ENCODE data around the gene NMRAL1.

The NMRAL1 gene

GRCh38 chr16:4513086-4513860 is 38.8 kb upstream of the NMRAL1 start:
- Histone ChIP-seq H3K27ac (ENCODE audit: low read depth, low read length) (no peak overlapping the region), H3K9ac (ENCODE audit: low read length in 5 of 5) (peak overlapping the region in 1 of 5 donors; percentile 0), H3K36me3 (ENCODE audit: control insufficient read depth in 5 of 5, insufficient read depth in 5 of 5, low read length in 5 of 5) (peaks cover 0 to 56% (median 46%) of the 10 kb centered on the region in 5 donors), H3K4me3 (ENCODE audit: low read depth in 1 of 5, low read length in 5 of 5) (no peak overlapping the region), H3K4me1 (ENCODE audit: control insufficient read depth in 5 of 5, insufficient read depth in 5 of 5, low read length in 5 of 5) (peaks cover 11 to 58% (median 38%) of the 10 kb centered on the region in 5 donors), H3K27me3 (ENCODE audit: control insufficient read depth in 5 of 5, insufficient read depth in 4 of 5, low read length in 5 of 5) (no peaks in the 10 kb centered on the region), H3K9me3 (ENCODE audit: control insufficient read depth in 5 of 5, low read length in 5 of 5) (no peaks in the 10 kb centered on the region)

GRCh38 chr16:4512473-4512872 is 38.0 kb upstream of the NMRAL1 start:
- Histone ChIP-seq H3K27ac (ENCODE audit: low read depth, low read length) (no peak overlapping the region), H3K9me3 (ENCODE audit: control insufficient read depth in 5 of 5, low read length in 5 of 5) (no peaks in the 10 kb centered on the region), H3K27me3 (ENCODE audit: control insufficient read depth in 5 of 5, insufficient read depth in 4 of 5, low read length in 5 of 5) (no peaks in the 10 kb centered on the region), H3K36me3 (ENCODE audit: control insufficient read depth in 5 of 5, insufficient read depth in 5 of 5, low read length in 5 of 5) (peaks cover 0 to 64% (median 54%) of the 10 kb centered on the region in 5 donors), H3K4me1 (ENCODE audit: control insufficient read depth in 5 of 5, insufficient read depth in 5 of 5, low read length in 5 of 5) (peaks cover 11 to 58% (median 38%) of the 10 kb centered on the region in 5 donors), H3K4me3 (ENCODE audit: low read depth in 1 of 5, low read length in 5 of 5) (no peak overlapping the region), H3K9ac (ENCODE audit: low read length in 5 of 5) (no peak overlapping the region)

- Histone ChIP-seq H3K36me3 (ENCODE audit: control insufficient read depth in 5 of 5, insufficient read depth in 5 of 5, low read length in 5 of 5) (peaks cover 0 to 70% (median 57%) of the 10 kb centered on the region in 5 donors), H3K27ac (ENCODE audit: low read depth, low read length) (no peak overlapping the region)
These were observed 37.1 kb upstream of the NMRAL1 start for GRCh38 chr16:4511441-4512082.

GRCh38 chr16:4510747-4511426 is 36.5 kb upstream of the NMRAL1 start:
- Histone ChIP-seq H3K36me3 (ENCODE audit: control insufficient read depth in 5 of 5, insufficient read depth in 5 of 5, low read length in 5 of 5) (peaks cover 0 to 70% (median 57%) of the 10 kb centered on the region in 5 donors), H3K9me3 (ENCODE audit: control insufficient read depth in 5 of 5, low read length in 5 of 5) (no peaks in the 10 kb centered on the region), H3K27me3 (ENCODE audit: control insufficient read depth in 5 of 5, insufficient read depth in 4 of 5, low read length in 5 of 5) (no peaks in the 10 kb centered on the region), H3K4me3 (ENCODE audit: low read depth in 1 of 5, low read length in 5 of 5) (no peak overlapping the region), H3K9ac (ENCODE audit: low read length in 5 of 5) (no peak overlapping the region), H3K4me1 (ENCODE audit: control insufficient read depth in 5 of 5, insufficient read depth in 5 of 5, low read length in 5 of 5) (peaks cover 11 to 54% (median 35%) of the 10 kb centered on the region in 5 donors), H3K27ac (ENCODE audit: low read depth, low read length) (no peak overlapping the region)

More at GRCh38 chr16:4511441-4512082, 37.1 kb upstream of the NMRAL1 start:
- H3K9ac ChIP-seq (ENCODE audit: low read length in 5 of 5), result no peak overlapping the region
- no peak overlapping the region for H3K4me3 ChIP-seq (ENCODE audit: low read depth in 1 of 5, low read length in 5 of 5)
- H3K4me1 ChIP-seq (ENCODE audit: control insufficient read depth in 5 of 5, insufficient read depth in 5 of 5, low read length in 5 of 5), result peaks cover 11 to 54% (median 35%) of the 10 kb centered on the region in 5 donors
- H3K9me3 ChIP-seq (ENCODE audit: control insufficient read depth in 5 of 5, low read length in 5 of 5), result no peaks in the 10 kb centered on the region
- H3K27me3 ChIP-seq (ENCODE audit: control insufficient read depth in 5 of 5, insufficient read depth in 4 of 5, low read length in 5 of 5), result no peaks in the 10 kb centered on the region

GRCh38 chr16:4510131-4510530 is 35.7 kb upstream of the NMRAL1 start:
- H3K9me3 ChIP-seq (ENCODE audit: control insufficient read depth in 5 of 5, low read length in 5 of 5), result no peaks in the 10 kb centered on the region
- peaks cover 11 to 47% (median 35%) of the 10 kb centered on the region in 5 donors for H3K4me1 ChIP-seq (ENCODE audit: control insufficient read depth in 5 of 5, insufficient read depth in 5 of 5, low read length in 5 of 5)
- H3K4me3 ChIP-seq (ENCODE audit: low read depth in 1 of 5, low read length in 5 of 5), result no peak overlapping the region
- no peaks in the 10 kb centered on the region for H3K27me3 ChIP-seq (ENCODE audit: control insufficient read depth in 5 of 5, insufficient read depth in 4 of 5, low read length in 5 of 5)
- H3K36me3 ChIP-seq (ENCODE audit: control insufficient read depth in 5 of 5, insufficient read depth in 5 of 5, low read length in 5 of 5), result peaks cover 0 to 73% (median 60%) of the 10 kb centered on the region in 5 donors
- H3K27ac ChIP-seq (ENCODE audit: low read depth, low read length), result no peak overlapping the region
- no peak overlapping the region for H3K9ac ChIP-seq (ENCODE audit: low read length in 5 of 5)

- no peak overlapping the region for H3K9ac ChIP-seq (ENCODE audit: low read length in 5 of 5)
- no peak overlapping the region for H3K4me3 ChIP-seq (ENCODE audit: low read depth in 1 of 5, low read length in 5 of 5)
- no peaks in the 10 kb centered on the region for H3K27me3 ChIP-seq (ENCODE audit: control insufficient read depth in 5 of 5, insufficient read depth in 4 of 5, low read length in 5 of 5)
- no peak overlapping the region for H3K27ac ChIP-seq (ENCODE audit: low read depth, low read length)
- peaks cover 0 to 73% (median 60%) of the 10 kb centered on the region in 5 donors for H3K36me3 ChIP-seq (ENCODE audit: control insufficient read depth in 5 of 5, insufficient read depth in 5 of 5, low read length in 5 of 5)
- H3K9me3 ChIP-seq (ENCODE audit: control insufficient read depth in 5 of 5, low read length in 5 of 5), result no peaks in the 10 kb centered on the region
- peaks cover 7 to 40% (median 28%) of the 10 kb centered on the region in 5 donors for H3K4me1 ChIP-seq (ENCODE audit: control insufficient read depth in 5 of 5, insufficient read depth in 5 of 5, low read length in 5 of 5)
These were observed 35.0 kb upstream of the NMRAL1 start for GRCh38 chr16:4509420-4509819.

- Histone ChIP-seq H3K36me3 (ENCODE audit: control insufficient read depth in 5 of 5, insufficient read depth in 5 of 5, low read length in 5 of 5) (peaks cover 0 to 68% (median 60%) of the 10 kb centered on the region in 5 donors), H3K27me3 (ENCODE audit: control insufficient read depth in 5 of 5, insufficient read depth in 4 of 5, low read length in 5 of 5) (no peaks in the 10 kb centered on the region), H3K4me3 (ENCODE audit: low read depth in 1 of 5, low read length in 5 of 5) (no peak overlapping the region), H3K27ac (ENCODE audit: low read depth, low read length) (no peak overlapping the region), H3K9ac (ENCODE audit: low read length in 5 of 5) (no peak overlapping the region), H3K4me1 (ENCODE audit: control insufficient read depth in 5 of 5, insufficient read depth in 5 of 5, low read length in 5 of 5) (peaks cover under 1 to 34% (median 22%) of the 10 kb centered on the region in 5 donors), H3K9me3 (ENCODE audit: control insufficient read depth in 5 of 5, low read length in 5 of 5) (no peaks in the 10 kb centered on the region)
These were observed 34.4 kb upstream of the NMRAL1 start for GRCh38 chr16:4508806-4509205.

GRCh38 chr16:4507588-4508345 is 33.3 kb upstream of the NMRAL1 start:
- no peaks in the 10 kb centered on the region for H3K9me3 ChIP-seq (ENCODE audit: control insufficient read depth in 5 of 5, low read length in 5 of 5)
- H3K27me3 ChIP-seq (ENCODE audit: control insufficient read depth in 5 of 5, insufficient read depth in 4 of 5, low read length in 5 of 5), result no peaks in the 10 kb centered on the region
- H3K4me3 ChIP-seq (ENCODE audit: low read depth in 1 of 5, low read length in 5 of 5), result no peak overlapping the region
- no peak overlapping the region for H3K27ac ChIP-seq (ENCODE audit: low read depth, low read length)
- peak overlapping the region in 1 of 5 donors; percentile 22 for H3K9ac ChIP-seq (ENCODE audit: low read length in 5 of 5)
- H3K4me1 ChIP-seq (ENCODE audit: control insufficient read depth in 5 of 5, insufficient read depth in 5 of 5, low read length in 5 of 5), result peaks cover 0 to 25% (median 12%) of the 10 kb centered on the region in 5 donors
- peaks cover 0 to 60% (median 57%) of the 10 kb centered on the region in 5 donors for H3K36me3 ChIP-seq (ENCODE audit: control insufficient read depth in 5 of 5, insufficient read depth in 5 of 5, low read length in 5 of 5)

- Histone ChIP-seq H3K9ac (ENCODE audit: low read length in 5 of 5) (no peak overlapping the region), H3K9me3 (ENCODE audit: control insufficient read depth in 5 of 5, low read length in 5 of 5) (no peaks in the 10 kb centered on the region), H3K4me3 (ENCODE audit: low read depth in 1 of 5, low read length in 5 of 5) (no peak overlapping the region), H3K27ac (ENCODE audit: low read depth, low read length) (no peak overlapping the region), H3K36me3 (ENCODE audit: control insufficient read depth in 5 of 5, insufficient read depth in 5 of 5, low read length in 5 of 5) (peaks cover 0 to 47% (median 44%) of the 10 kb centered on the region in 5 donors), H3K27me3 (ENCODE audit: control insufficient read depth in 5 of 5, insufficient read depth in 4 of 5, low read length in 5 of 5) (no peaks in the 10 kb centered on the region), H3K4me1 (ENCODE audit: control insufficient read depth in 5 of 5, insufficient read depth in 5 of 5, low read length in 5 of 5) (peaks cover 3 to 24% (median 6%) of the 10 kb centered on the region in 5 donors)
These were observed 32.0 kb upstream of the NMRAL1 start for GRCh38 chr16:4506450-4506849.
